ENCODE data around the gene STYK1.

The STYK1 gene

GRCh38 chr12:10668526-10668925 lies 5.3 kb downstream of the STYK1 start:
- WGBS (ENCODE audit: extremely low coverage, insufficient coverage, insufficient read length), result no CpG with 5 or more reads among the region's 5 CpGs
- H3K23ac ChIP-seq (ENCODE audit: low read length), result no peak overlapping the region

GRCh38 chr12:10667581-10667980 lies 6.3 kb downstream of the STYK1 start:
- no peaks in the 10 kb centered on the region for H3K79me1 ChIP-seq (ENCODE audit: low read length)
- no peak overlapping the region for H4K12ac ChIP-seq (ENCODE audit: low read depth, low read length)
- H2BK5ac ChIP-seq (ENCODE audit: low read depth, low read length, poor library complexity), result no peak overlapping the region
- no peaks in the 10 kb centered on the region for H3K79me2 ChIP-seq (ENCODE audit: control insufficient read depth, insufficient read depth, low read length, poor library complexity)
- no peak overlapping the region for H3K27ac ChIP-seq (ENCODE audit: low read depth, low read length)
- H3K23ac ChIP-seq (ENCODE audit: low read length), result no peak overlapping the region
- H3K9ac ChIP-seq (ENCODE audit: low read length), result no peak overlapping the region
- no peaks in the 10 kb centered on the region for H3K27me3 ChIP-seq (ENCODE audit: insufficient read depth, low read length)
- no peaks in the 10 kb centered on the region for H3K9me3 ChIP-seq (ENCODE audit: insufficient read depth, low read depth, low read length)
- no peak overlapping the region for H3K18ac ChIP-seq (ENCODE audit: low read length)
- no peak overlapping the region for H4K91ac ChIP-seq (ENCODE audit: low read depth, low read length)
- no peak overlapping the region for H3K14ac ChIP-seq (ENCODE audit: low read length)
- no peak overlapping the region for H2BK120ac ChIP-seq (ENCODE audit: insufficient read depth, low read length, poor library complexity)
- no peak overlapping the region for H2AK5ac ChIP-seq (ENCODE audit: low read length)
- peaks cover 0 to 2% of the 10 kb centered on the region in 2 experiments for H3K4me1 ChIP-seq (ENCODE audit: control insufficient read depth in 1 of 2, insufficient read depth in 2 of 2, low read length in 2 of 2)
- H4K8ac ChIP-seq (ENCODE audit: low read depth, low read length), result no peak overlapping the region
- no peaks in the 10 kb centered on the region for H3K36me3 ChIP-seq (ENCODE audit: control insufficient read depth in 1 of 2, insufficient read depth in 2 of 2, low read length in 2 of 2)
- H3K4ac ChIP-seq (ENCODE audit: low read depth, low read length), result no peak overlapping the region
- H3K4me3 ChIP-seq (ENCODE audit: low read depth, low read length), result no peak overlapping the region
- H3K4me2 ChIP-seq (ENCODE audit: low read length), result no peak overlapping the region
- no peak overlapping the region for H2AFZ ChIP-seq (ENCODE audit: insufficient read depth, low read length, poor library complexity)
- no peak overlapping the region for H2BK12ac ChIP-seq (ENCODE audit: low read length)
- no peak for DNase-seq
- no CpG with 5 or more reads among the region's 1 CpG for WGBS (ENCODE audit: extremely low coverage, insufficient coverage, insufficient read length)

More at GRCh38 chr12:10668526-10668925, 5.3 kb downstream of the STYK1 start:
- H3K36me3 ChIP-seq (ENCODE audit: control insufficient read depth in 1 of 2, insufficient read depth in 2 of 2, low read length in 2 of 2), result no peaks in the 10 kb centered on the region
- H3K9me3 ChIP-seq (ENCODE audit: insufficient read depth, low read depth, low read length), result no peaks in the 10 kb centered on the region
- H4K8ac ChIP-seq (ENCODE audit: low read depth, low read length), result no peak overlapping the region
- H3K4me2 ChIP-seq (ENCODE audit: low read length), result no peak overlapping the region
- H2AK5ac ChIP-seq (ENCODE audit: low read length), result no peak overlapping the region
- DNase-seq, result no peak
- no peak overlapping the region for H4K12ac ChIP-seq (ENCODE audit: low read depth, low read length)
- H3K79me1 ChIP-seq (ENCODE audit: low read length), result no peaks in the 10 kb centered on the region
- no peak overlapping the region for H2AFZ ChIP-seq (ENCODE audit: insufficient read depth, low read length, poor library complexity)
- H3K9ac ChIP-seq (ENCODE audit: low read length), result no peak overlapping the region
- H3K4me3 ChIP-seq (ENCODE audit: low read depth, low read length), result no peak overlapping the region
- H2BK120ac ChIP-seq (ENCODE audit: insufficient read depth, low read length, poor library complexity), result no peak overlapping the region
- no peak overlapping the region for H4K91ac ChIP-seq (ENCODE audit: low read depth, low read length)
- no peak overlapping the region for H3K4ac ChIP-seq (ENCODE audit: low read depth, low read length)
- H3K79me2 ChIP-seq (ENCODE audit: control insufficient read depth, insufficient read depth, low read length, poor library complexity), result no peaks in the 10 kb centered on the region
- H2BK5ac ChIP-seq (ENCODE audit: low read depth, low read length, poor library complexity), result no peak overlapping the region
- H3K27me3 ChIP-seq (ENCODE audit: insufficient read depth, low read length), result no peaks in the 10 kb centered on the region
- H3K4me1 ChIP-seq (ENCODE audit: control insufficient read depth in 1 of 2, insufficient read depth in 2 of 2, low read length in 2 of 2), result peaks cover 0 to 2% of the 10 kb centered on the region in 2 experiments
- H2BK12ac ChIP-seq (ENCODE audit: low read length), result no peak overlapping the region
- no peak overlapping the region for H3K14ac ChIP-seq (ENCODE audit: low read length)
- no peak overlapping the region for H3K18ac ChIP-seq (ENCODE audit: low read length)
- H3K27ac ChIP-seq (ENCODE audit: low read depth, low read length), result no peak overlapping the region

GRCh38 chr12:10664499-10664898 lies 9.4 kb downstream of the STYK1 start:
- no peak overlapping the region for H4K8ac ChIP-seq (ENCODE audit: low read depth, low read length)

GRCh38 chr12:10663869-10664268 lies 10.0 kb downstream of the STYK1 start:
- H3K14ac ChIP-seq (ENCODE audit: low read length), result no peak overlapping the region
- H3K9ac ChIP-seq (ENCODE audit: low read length), result no peak overlapping the region
- H4K8ac ChIP-seq (ENCODE audit: low read depth, low read length), result no peak overlapping the region
- H4K91ac ChIP-seq (ENCODE audit: low read depth, low read length), result no peak overlapping the region
- no CpG with 5 or more reads among the region's 3 CpGs for WGBS (ENCODE audit: extremely low coverage, insufficient coverage, insufficient read length)
- H3K27ac ChIP-seq (ENCODE audit: low read depth, low read length), result no peak overlapping the region
- no peaks in the 10 kb centered on the region for H3K79me1 ChIP-seq (ENCODE audit: low read length)
- no peak overlapping the region for H2BK5ac ChIP-seq (ENCODE audit: low read depth, low read length, poor library complexity)
- no peaks in the 10 kb centered on the region for H3K36me3 ChIP-seq (ENCODE audit: control insufficient read depth in 1 of 2, insufficient read depth in 2 of 2, low read length in 2 of 2)
- no peak overlapping the region for H4K12ac ChIP-seq (ENCODE audit: low read depth, low read length)
- H2AK5ac ChIP-seq (ENCODE audit: low read length), result no peak overlapping the region
- no peak overlapping the region for H2BK12ac ChIP-seq (ENCODE audit: low read length)
- no peaks in the 10 kb centered on the region for H3K9me3 ChIP-seq (ENCODE audit: insufficient read depth, low read depth, low read length)
- no peak overlapping the region for H3K4me3 ChIP-seq (ENCODE audit: low read depth, low read length)
- peak; percentile 57 to 84 for DNase-seq
- no peak overlapping the region for H2BK120ac ChIP-seq (ENCODE audit: insufficient read depth, low read length, poor library complexity)
- peaks cover 0 to 2% of the 10 kb centered on the region in 2 experiments for H3K4me1 ChIP-seq (ENCODE audit: control insufficient read depth in 1 of 2, insufficient read depth in 2 of 2, low read length in 2 of 2)
- H3K23ac ChIP-seq (ENCODE audit: low read length), result no peak overlapping the region
- no peaks in the 10 kb centered on the region for H3K27me3 ChIP-seq (ENCODE audit: insufficient read depth, low read length)
- H3K4me2 ChIP-seq (ENCODE audit: low read length), result no peak overlapping the region
- no peak overlapping the region for H3K4ac ChIP-seq (ENCODE audit: low read depth, low read length)
- no peak overlapping the region for H2AFZ ChIP-seq (ENCODE audit: insufficient read depth, low read length, poor library complexity)
- H3K79me2 ChIP-seq (ENCODE audit: control insufficient read depth, insufficient read depth, low read length, poor library complexity), result no peaks in the 10 kb centered on the region
- H3K18ac ChIP-seq (ENCODE audit: low read length), result no peak overlapping the region

More at GRCh38 chr12:10664499-10664898, 9.4 kb downstream of the STYK1 start:
- Histone ChIP-seq H2AK5ac (ENCODE audit: low read length) (no peak overlapping the region), H3K79me1 (ENCODE audit: low read length) (no peaks in the 10 kb centered on the region), H3K27ac (ENCODE audit: low read depth, low read length) (no peak overlapping the region), H3K79me2 (ENCODE audit: control insufficient read depth, insufficient read depth, low read length, poor library complexity) (no peaks in the 10 kb centered on the region), H4K91ac (ENCODE audit: low read depth, low read length) (no peak overlapping the region), H3K4me2 (ENCODE audit: low read length) (no peak overlapping the region), H4K12ac (ENCODE audit: low read depth, low read length) (no peak overlapping the region), H2AFZ (ENCODE audit: insufficient read depth, low read length, poor library complexity) (no peak overlapping the region), H3K23ac (ENCODE audit: low read length) (no peak overlapping the region), H3K9ac (ENCODE audit: low read length) (no peak overlapping the region), H3K27me3 (ENCODE audit: insufficient read depth, low read length) (no peaks in the 10 kb centered on the region), H3K36me3 (ENCODE audit: control insufficient read depth in 1 of 2, insufficient read depth in 2 of 2, low read length in 2 of 2) (no peaks in the 10 kb centered on the region), H2BK120ac (ENCODE audit: insufficient read depth, low read length, poor library complexity) (no peak overlapping the region), H3K9me3 (ENCODE audit: insufficient read depth, low read depth, low read length) (no peaks in the 10 kb centered on the region), H3K14ac (ENCODE audit: low read length) (no peak overlapping the region), H2BK12ac (ENCODE audit: low read length) (no peak overlapping the region), H3K4me3 (ENCODE audit: low read depth, low read length) (no peak overlapping the region), H2BK5ac (ENCODE audit: low read depth, low read length, poor library complexity) (no peak overlapping the region), H3K4ac (ENCODE audit: low read depth, low read length) (no peak overlapping the region), H3K18ac (ENCODE audit: low read length) (no peak overlapping the region), H3K4me1 (ENCODE audit: control insufficient read depth in 1 of 2, insufficient read depth in 2 of 2, low read length in 2 of 2) (peaks cover 0 to 2% of the 10 kb centered on the region in 2 experiments)
- no peak for DNase-seq
- no CpG with 5 or more reads among the region's 2 CpGs for WGBS (ENCODE audit: extremely low coverage, insufficient coverage, insufficient read length)
